ENCODE data around the gene TPRX2.
"Not testable (repeated sequence)": the region's sequence is repeated elsewhere in the genome, so short reads cannot be mapped to it uniquely, and the experiment has no call there.

TPRX2 gene

GRCh38 chr19:47858646-47859285 lies at the start of gene TPRX2:
Gene TPRX2, plus strand, starts transcription at chr19:47859235. Its CDS starts 12 bp downstream, at chr19:47859247.
- FAIRE-seq = not testable (repeated sequence)

- FAIRE-seq = no peak
Measured at GRCh38 chr19:47813304-47813994, 45.6 kb upstream of the TPRX2 start.

GRCh38 chr19:47813995-47814328 lies 45.1 kb upstream of the TPRX2 start:
- no peak for FAIRE-seq

- FAIRE-seq = not testable (repeated sequence)
Measured at GRCh38 chr19:47816270-47816669, 42.8 kb upstream of the TPRX2 start.

- FAIRE-seq = not testable (repeated sequence)
Measured at GRCh38 chr19:47818221-47818620, 40.8 kb upstream of the TPRX2 start.

- FAIRE-seq = no peak
Measured at GRCh38 chr19:47819858-47820257, 39.2 kb upstream of the TPRX2 start.

GRCh38 chr19:47820410-47820809 lies 38.6 kb upstream of the TPRX2 start:
- FAIRE-seq = no peak

- FAIRE-seq = no peak
Measured at GRCh38 chr19:47821460-47822020, 37.5 kb upstream of the TPRX2 start, which contains the start of gene CRX. Gene CRX, plus strand, starts transcription at chr19:47821937. Its CDS starts 12,507 bp downstream, at chr19:47834444.

GRCh38 chr19:47824396-47824795 lies 34.6 kb upstream of the TPRX2 start:
- no peak for FAIRE-seq

GRCh38 chr19:47826800-47827199 lies 32.2 kb upstream of the TPRX2 start:
- no peak for FAIRE-seq

GRCh38 chr19:47832723-47833122 lies 26.3 kb upstream of the TPRX2 start:
- no peak for FAIRE-seq

- no peak for FAIRE-seq
Measured at GRCh38 chr19:47836038-47836437, 23.0 kb upstream of the TPRX2 start.

- no peak for FAIRE-seq
Measured at GRCh38 chr19:47839411-47839810, 19.6 kb upstream of the TPRX2 start.

GRCh38 chr19:47839913-47840312 lies 19.1 kb upstream of the TPRX2 start:
- FAIRE-seq = no peak

GRCh38 chr19:47842941-47843340 lies 16.1 kb upstream of the TPRX2 start:
- no peak for FAIRE-seq

GRCh38 chr19:47848425-47848822 lies 10.6 kb upstream of the TPRX2 start:
- no peak for FAIRE-seq

GRCh38 chr19:47848823-47849473 lies 10.1 kb upstream of the TPRX2 start:
- no peak for FAIRE-seq

GRCh38 chr19:47853003-47853402 lies 6.0 kb upstream of the TPRX2 start:
- FAIRE-seq = no peak

- FAIRE-seq = no peak
Measured at GRCh38 chr19:47854459-47854858, 4.6 kb upstream of the TPRX2 start.

GRCh38 chr19:47858231-47858630 lies 804 bp upstream of the TPRX2 start:
- FAIRE-seq = peak; percentile 78

GRCh38 chr19:47859838-47860237 lies 803 bp downstream of the TPRX2 start:
- not testable (repeated sequence) for FAIRE-seq

GRCh38 chr19:47860602-47861297 lies 1.7 kb downstream of the TPRX2 start:
- no peak for FAIRE-seq

- no peak for FAIRE-seq
Measured at GRCh38 chr19:47861630-47862029, 2.6 kb downstream of the TPRX2 start.
